ENCODE results near the gene C19orf12.
A peak's percentile ranks its signal among the peaks of the same experiment; 100 is the strongest.

DNA sequence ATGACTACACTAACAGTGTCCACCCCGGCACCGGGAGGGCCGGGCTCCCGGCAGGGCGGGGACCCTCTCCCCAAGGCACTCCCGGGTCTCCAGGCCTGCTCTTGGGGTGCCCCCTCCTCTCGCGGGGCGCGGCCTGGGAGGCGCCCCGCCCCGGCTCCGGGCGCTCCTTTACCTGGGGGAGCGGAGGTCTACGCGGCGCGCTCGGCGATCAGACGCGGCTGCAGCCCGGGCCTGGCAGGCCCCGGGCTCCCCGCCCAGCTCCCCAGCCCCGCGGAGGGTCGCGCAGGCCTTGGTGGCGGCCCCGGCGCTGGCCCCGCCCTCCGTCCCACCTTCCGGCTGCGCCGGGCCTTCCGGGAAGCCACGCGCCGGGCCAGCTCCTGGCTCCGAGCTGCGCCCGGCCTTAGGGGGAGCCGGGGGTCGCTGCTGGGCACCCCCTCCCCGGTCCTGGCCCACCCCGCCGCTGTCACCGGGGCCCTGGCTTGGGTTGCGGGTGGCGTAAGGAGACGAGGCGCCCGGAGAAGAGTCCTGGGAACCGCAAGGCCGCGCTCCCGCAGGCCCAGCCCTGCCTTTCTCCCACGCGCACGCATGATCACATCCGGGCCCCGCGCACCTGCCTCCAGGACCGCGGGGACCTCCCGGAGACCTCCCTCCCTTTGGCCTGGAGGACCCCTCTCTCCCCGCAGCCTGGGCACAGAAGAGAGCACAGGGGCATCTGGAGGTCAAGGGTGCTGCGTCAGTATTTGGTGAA lies at the start of gene C19orf12:
- TF ChIP-seq ARNT (IDR thresholded peaks at IDR 0.05), result no peak
- TF ChIP-seq SUZ12 (IDR thresholded peaks at IDR 0.05), result no peak
- TF ChIP-seq FOXK2 (IDR thresholded peaks at IDR 0.05), result no peak
- peak; percentile 34; the same call in 1 of the 2 replicates for TF ChIP-seq ELF4 (IDR thresholded peaks at IDR 0.05)
- TF ChIP-seq BHLHE40 (IDR thresholded peaks at IDR 0.05; ENCODE audit: borderline replicate concordance), result no peak
- TF ChIP-seq SP1 (IDR thresholded peaks at IDR 0.05), result no peak
- TF ChIP-seq TARDBP (IDR thresholded peaks at IDR 0.05), result no peak
- TF ChIP-seq PKNOX1 (IDR thresholded peaks at IDR 0.05), result no peak
- TF ChIP-seq CTBP1 (IDR thresholded peaks at IDR 0.05; ENCODE audit: borderline replicate concordance), result no peak
- no peak for TF ChIP-seq FOXA1 (IDR thresholded peaks at IDR 0.05)
- peak; percentile 39; the same call in 1 of the 2 replicates for TF ChIP-seq HDGF (IDR thresholded peaks at IDR 0.05; ENCODE audit: borderline replicate concordance)
